Uterus (tissue), 4 donors: ENCODE measurements around the gene TRIM17. TPM values are rescaled to one million over a fixed set of nuclear protein-coding genes. Genes with fewer than 3 reads are reported as not detected.

ENCODE experiments used
- DNase-seq, 2 donors: peaks; one replicate each; pipeline ENCODE4 v3.0.0-alpha.2; 2019 to 2020
- H3K27ac ChIP-seq, 2 donors: fragments of 200-600 bp; sonication (generic); 1 replicate in 1 of 2; 2 replicates in 1 of 2; pipeline ENCODE4 v1.5.1; 2016 to 2018
- H3K27me3 ChIP-seq, 2 donors: fragments of 200-600 bp; sonication (generic); one replicate each; pipeline ENCODE4 v1.5.1; 2018 to 2019; ENCODE audit warnings: control low read depth in 1 of 2
- H3K36me3 ChIP-seq, 2 donors: fragments of 200-600 bp; sonication (generic); one replicate each; pipeline ENCODE4 v1.5.1; 2019; ENCODE audit warnings: control low read depth in 1 of 2
- H3K4me1 ChIP-seq, 2 donors: fragments of 200-600 bp; sonication (generic); one replicate each; pipeline ENCODE4 v1.5.1; 2018 to 2019; ENCODE audit warnings: control low read depth in 1 of 2
- H3K4me3 ChIP-seq, 2 donors: fragments of 200-600 bp; sonication (generic); 1 replicate in 1 of 2; 2 replicates in 1 of 2; pipeline ENCODE4 v1.5.1; 2018 to 2019; ENCODE audit warnings: mild to moderate bottlenecking in 1 of 2
- H3K9me3 ChIP-seq, 2 donors: fragments of 200-600 bp; sonication (generic); one replicate each; pipeline ENCODE4 v1.5.1; 2019; ENCODE audit warnings: control low read depth in 1 of 2
- POLR2A ChIP-seq, 2 donors: fragments of 450-650 bp; IDR thresholded peaks; one replicate each; pipeline ENCODE4 v1.6.1; 2016; ENCODE audit warnings: antibody characterized with exemption in 2 of 2, mild to moderate bottlenecking in 1 of 2, moderate library complexity in 1 of 2
- intact Hi-C: fragments of 100-400 bp; cut with DNase I; formaldehyde crosslinking; loops from one replicate; pipeline ENCODE4 v1.15.1; 2023; ENCODE audit warnings: low total_unique reads
- total RNA-seq, 4 donors: library from RNA; depleted of rRNA in 3 of 4; stranded (reverse); fragments of >200 nt in 3 of 4; gene quantifications; one replicate each; pipeline versions ENCODE4 v1.1.0 to v1.2.4, GENCODE V29; 2014 to 2023
- TF ChIP-seq, protein P1 (sequence below), 4 experiments: fragments of 200-600 bp in 2 of 4; fragments of 450-650 bp in 2 of 4; sonication (generic) in 2 of 4; IDR thresholded peaks; one replicate each; pipeline ENCODE4 v1.5.1; 2016 to 2019; ENCODE audit warnings: antibody characterized with exemption in 4 of 4, mild to moderate bottlenecking in 2 of 4, moderate library complexity in 1 of 4
- donor health status: DM: yes; HTN: yes; CAD: no.

The TRIM17 gene
- total RNA-seq, 4 donors from 2014 or later = 3.2 to 5.9 TPM; not detected in 2

GRCh38 chr1:228361314-228362140, 55.1 kb downstream of the TRIM17 start:
- H3K4me1 ChIP-seq = no peaks in the 10 kb centered on the region
- TF ChIP-seq, protein P1, sequence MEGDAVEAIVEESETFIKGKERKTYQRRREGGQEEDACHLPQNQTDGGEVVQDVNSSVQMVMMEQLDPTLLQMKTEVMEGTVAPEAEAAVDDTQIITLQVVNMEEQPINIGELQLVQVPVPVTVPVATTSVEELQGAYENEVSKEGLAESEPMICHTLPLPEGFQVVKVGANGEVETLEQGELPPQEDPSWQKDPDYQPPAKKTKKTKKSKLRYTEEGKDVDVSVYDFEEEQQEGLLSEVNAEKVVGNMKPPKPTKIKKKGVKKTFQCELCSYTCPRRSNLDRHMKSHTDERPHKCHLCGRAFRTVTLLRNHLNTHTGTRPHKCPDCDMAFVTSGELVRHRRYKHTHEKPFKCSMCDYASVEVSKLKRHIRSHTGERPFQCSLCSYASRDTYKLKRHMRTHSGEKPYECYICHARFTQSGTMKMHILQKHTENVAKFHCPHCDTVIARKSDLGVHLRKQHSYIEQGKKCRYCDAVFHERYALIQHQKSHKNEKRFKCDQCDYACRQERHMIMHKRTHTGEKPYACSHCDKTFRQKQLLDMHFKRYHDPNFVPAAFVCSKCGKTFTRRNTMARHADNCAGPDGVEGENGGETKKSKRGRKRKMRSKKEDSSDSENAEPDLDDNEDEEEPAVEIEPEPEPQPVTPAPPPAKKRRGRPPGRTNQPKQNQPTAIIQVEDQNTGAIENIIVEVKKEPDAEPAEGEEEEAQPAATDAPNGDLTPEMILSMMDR (IDR thresholded peaks at IDR 0.05) = no peak
- no peak for TF ChIP-seq POLR2A (IDR thresholded peaks at IDR 0.05)
- no peak overlapping the region for H3K27ac ChIP-seq
- no peaks in the 10 kb centered on the region for H3K36me3 ChIP-seq
- no peak for DNase-seq
- H3K9me3 ChIP-seq = no peaks in the 10 kb centered on the region
- H3K27me3 ChIP-seq = no peaks in the 10 kb centered on the region
- no peak overlapping the region for H3K4me3 ChIP-seq
- intact Hi-C loops = no loop called here

- H3K27ac ChIP-seq = no peak overlapping the region
- no peak for DNase-seq
- intact Hi-C loops = no loop called here
- H3K4me3 ChIP-seq = no peak overlapping the region
- TF ChIP-seq, protein P1 (IDR thresholded peaks at IDR 0.05) = no peak
- no peak for TF ChIP-seq POLR2A (IDR thresholded peaks at IDR 0.05)
- no peaks in the 10 kb centered on the region for H3K36me3 ChIP-seq
- H3K9me3 ChIP-seq = no peaks in the 10 kb centered on the region
- no peaks in the 10 kb centered on the region for H3K4me1 ChIP-seq
- no peaks in the 10 kb centered on the region for H3K27me3 ChIP-seq
Measured at GRCh38 chr1:228360533-228361313, 55.9 kb downstream of the TRIM17 start.

GRCh38 chr1:228359613-228360532, 56.8 kb downstream of the TRIM17 start:
- TF ChIP-seq, protein P1 (IDR thresholded peaks at IDR 0.05) = no peak
- no peak for TF ChIP-seq POLR2A (IDR thresholded peaks at IDR 0.05)
- Histone ChIP-seq H3K36me3 (no peaks in the 10 kb centered on the region), H3K27me3 (no peaks in the 10 kb centered on the region), H3K4me1 (no peaks in the 10 kb centered on the region), H3K9me3 (no peaks in the 10 kb centered on the region), H3K4me3 (no peak overlapping the region), H3K27ac (no peak overlapping the region)
- DNase-seq = no peak
- intact Hi-C loops = no loop called here

GRCh38 chr1:228358764-228359612, 57.7 kb downstream of the TRIM17 start:
- TF ChIP-seq POLR2A (IDR thresholded peaks at IDR 0.05) = no peak
- TF ChIP-seq, protein P1 (IDR thresholded peaks at IDR 0.05) = no peak
- intact Hi-C loops = no loop called here
- no peak for DNase-seq
- Histone ChIP-seq H3K9me3 (no peaks in the 10 kb centered on the region), H3K27me3 (no peaks in the 10 kb centered on the region), H3K27ac (no peak overlapping the region), H3K4me1 (no peaks in the 10 kb centered on the region), H3K36me3 (no peaks in the 10 kb centered on the region), H3K4me3 (no peak overlapping the region)
